T-cell (primary cell): ENCODE results near the gene GPR137. TPM values are rescaled to one million over a fixed set of nuclear protein-coding genes. Genes with fewer than 3 reads are reported as not detected.

ENCODE experiments used
- ATAC-seq, 4 experiments: fragments of 200-7000 bp in 3 of 4; fragments of 150-1000 bp in 1 of 4; cut with Tn5 transposase; replicated peaks in 1 of 4; 1 replicate in 3 of 4; 2 replicates in 1 of 4; pipeline ENCODE4 v1.10.0; 2021; ENCODE audit warnings: moderate library complexity in 3 of 4, mild to moderate bottlenecking in 2 of 4, moderate number of reproducible peaks in 1 of 4
- CTCF ChIA-PET, 2 donors: fragments of 300-600 bp; sonication (Branson Sonifier 250); formaldehyde crosslinking; loops; one replicate each; lab custom pipeline; 2022; ENCODE audit warnings: antibody characterized with exemption in 2 of 2; lab: Charles Lee
- POLR2A ChIA-PET, 2 donors: fragments of 300-600 bp; sonication (Branson Sonifier 250); formaldehyde crosslinking; loops; one replicate each; lab custom pipeline; 2022; ENCODE audit warnings: antibody characterized with exemption in 2 of 2; lab: Charles Lee
- DNase-seq, 35 experiments: peaks; one replicate each; pipeline versions ENCODE4 v3.0.0 to v3.0.0-alpha.2; 2013 to 2023
- H3K27ac ChIP-seq: one replicate; pipeline ENCODE4 v1.5.1; 2013; ENCODE audit warnings: low read length
- H3K27me3 ChIP-seq, 2 experiments: replicated peaks in 1 of 2; 1 replicate in 1 of 2; 2 replicates in 1 of 2; pipeline versions ENCODE4 v1.6.1 to v1.7.0; 2013; ENCODE audit warnings: low read length in 1 of 2, mixed read lengths in 1 of 2; ENCODE audit not compliant: control insufficient read depth in 2 of 2, insufficient read depth in 2 of 2; ENCODE audit errors: extremely low read depth in 1 of 2
- H3K36me3 ChIP-seq, 2 donors: 1 replicate in 1 of 2; 2 replicates in 1 of 2; pipeline versions ENCODE4 v1.6.1 to v1.7.0; 2013; ENCODE audit warnings: low read length in 1 of 2; ENCODE audit not compliant: control insufficient read depth in 2 of 2, insufficient read depth in 1 of 2; ENCODE audit errors: extremely low read depth in 1 of 2
- H3K4me1 ChIP-seq, 2 experiments: 1 replicate in 1 of 2; 2 replicates in 1 of 2; pipeline versions ENCODE4 v1.6.1 to v1.7.0; 2013; ENCODE audit warnings: low read length in 2 of 2, mixed read lengths in 1 of 2; ENCODE audit not compliant: insufficient read depth in 2 of 2, control insufficient read depth in 1 of 2; ENCODE audit errors: extremely low read depth in 1 of 2
- H3K4me3 ChIP-seq, 2 donors: 1 replicate in 1 of 2; 2 replicates in 1 of 2; pipeline versions ENCODE4 v1.5.1 to v1.7.0; 2013; ENCODE audit warnings: mild to moderate bottlenecking in 2 of 2, low read length in 1 of 2, moderate library complexity in 1 of 2; ENCODE audit not compliant: control insufficient read depth in 1 of 2; ENCODE audit errors: extremely low read depth in 1 of 2
- H3K9me3 ChIP-seq: 2 replicates; pipeline ENCODE4 v1.7.0; 2013
- H3K27ac Mint-ChIP-seq, 2 donors: one replicate each; pipeline ENCODE4 v1.8.0; 2020 to 2021; ENCODE audit warnings: mild to moderate bottlenecking in 2 of 2, mixed read lengths in 2 of 2
- H3K27me3 Mint-ChIP-seq, 2 donors: one replicate each; pipeline ENCODE4 v1.8.0; 2021 to 2022; ENCODE audit warnings: mixed read lengths in 2 of 2
- H3K36me3 Mint-ChIP-seq: one replicate; pipeline ENCODE4 v1.8.0; 2021; ENCODE audit warnings: mixed read lengths
- H3K4me1 Mint-ChIP-seq, 3 donors: one replicate each; pipeline ENCODE4 v1.8.0; 2020 to 2022; ENCODE audit warnings: mixed read lengths in 3 of 3, mild to moderate bottlenecking in 1 of 3
- H3K4me3 Mint-ChIP-seq, 3 donors: one replicate each; pipeline ENCODE4 v1.8.0; 2020 to 2022; ENCODE audit warnings: mild to moderate bottlenecking in 3 of 3, mixed read lengths in 3 of 3, moderate library complexity in 3 of 3
- H3K9me3 Mint-ChIP-seq, 3 donors: one replicate each; pipeline ENCODE4 v1.8.0; 2020 to 2022; ENCODE audit warnings: mixed read lengths in 3 of 3
- WGBS: methylation state at CpG from one replicate; pipeline ENCODE4 v1.1.5; 2013; ENCODE audit warnings: missing lambda C conversion rate; ENCODE audit not compliant: insufficient coverage; 5-methylcytosine and 5-hydroxymethylcytosine counted together
- total RNA-seq, 35 experiments: library from RNA in 6 of 35; stranded (reverse) in 6 of 35; fragments of 120-200 nt in 1 of 35; gene quantifications; one replicate each; pipeline versions ENCODE4 v1.2.1 to v1.2.4 and lab custom pipeline; 2013 to 2026

GPR137 gene
- total RNA-seq, 5 donors from 2014 or later (not counting 1 experiment from before 2014, with no cell fraction given): 31.0 to 39.8 (median 34.2) TPM

DNA sequence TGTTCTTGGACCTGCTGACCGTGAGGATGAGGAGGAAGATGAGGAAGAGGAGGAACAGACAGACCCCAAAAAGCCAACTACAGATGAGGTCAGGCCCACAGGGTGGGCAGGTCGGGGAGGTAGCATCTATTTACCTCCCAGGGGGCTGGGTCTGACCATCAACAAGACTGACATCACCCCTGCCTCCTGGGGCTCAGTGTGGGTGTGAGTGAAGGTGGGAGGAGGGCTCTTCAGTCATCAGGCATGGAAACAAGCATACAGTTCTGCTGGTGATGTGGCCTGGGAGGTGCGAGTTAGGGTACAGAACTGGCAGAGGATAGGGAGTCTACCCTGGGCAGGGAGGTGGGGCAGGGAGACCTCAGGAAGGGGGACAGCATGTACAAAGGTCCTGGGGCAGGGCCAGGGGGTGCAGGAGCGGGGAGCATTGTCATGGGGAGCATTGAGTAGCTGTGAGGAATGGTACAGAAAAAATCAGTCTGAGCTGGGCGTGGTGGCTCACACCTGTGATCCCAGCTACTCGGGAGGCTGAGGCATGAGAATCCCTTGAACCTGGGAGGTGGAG is 25.4 kb upstream of the GPR137 start:
- Histone ChIP-seq H3K4me1 (peaks cover 0 to 7% of the 10 kb centered on the region in 2 experiments), H3K4me3 (no peak overlapping the region), H3K27me3 (no peaks in the 10 kb centered on the region), H3K9me3 (no peaks in the 10 kb centered on the region), H3K27ac (no peak overlapping the region), H3K36me3 (peaks cover 6 to 7% of the 10 kb centered on the region in 2 donors)
- DNase-seq (no peak), ATAC-seq (no peak)
- peaks cover 14% of the 10 kb centered on the region for H3K36me3 Mint-ChIP-seq
- H3K9me3 Mint-ChIP-seq: no peaks in the 10 kb centered on the region
- ChIA-PET POLR2A (no interaction called here), CTCF (no interaction called here)
- no peak overlapping the region for H3K27ac Mint-ChIP-seq
- no peak overlapping the region for H3K4me3 Mint-ChIP-seq
- 86% methylated on average over 4 of the region's 6 CpGs for WGBS
- H3K4me1 Mint-ChIP-seq: peaks cover 0 to 9% (median 0%) of the 10 kb centered on the region in 3 donors
- no peaks in the 10 kb centered on the region for H3K27me3 Mint-ChIP-seq

DNA sequence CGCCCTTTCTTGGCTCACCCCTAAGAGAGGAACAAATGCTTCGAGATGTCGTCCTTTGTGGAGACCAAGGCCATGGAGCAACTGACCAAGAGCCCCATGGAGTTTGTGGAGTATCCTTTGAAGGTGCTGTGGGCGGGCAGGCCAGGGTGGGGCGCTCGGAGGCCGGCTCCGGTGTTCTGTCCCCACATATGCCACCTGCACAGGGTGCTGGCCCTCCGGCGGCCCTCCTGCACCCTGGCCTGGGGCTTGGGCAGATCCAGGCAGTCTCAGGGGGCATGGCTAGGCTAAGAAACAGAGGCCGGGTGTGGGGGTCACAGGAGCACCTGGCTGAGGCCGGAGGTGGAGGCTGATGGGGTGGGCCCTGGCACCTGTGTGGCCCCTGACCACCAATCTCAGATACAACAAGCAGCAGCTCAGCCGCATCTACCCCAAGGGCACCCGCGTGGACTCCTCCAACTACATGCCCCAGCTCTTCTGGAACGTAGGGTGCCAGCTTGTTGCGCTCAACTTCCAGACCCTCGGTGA is 24.0 kb upstream of the GPR137 start:
- peaks cover 0 to 7% of the 10 kb centered on the region in 2 experiments for H3K4me1 ChIP-seq
- Mint-ChIP-seq H3K27me3 (no peaks in the 10 kb centered on the region), H3K27ac (no peak overlapping the region), H3K36me3 (peaks cover 14% of the 10 kb centered on the region), H3K4me1 (peaks cover 0 to 9% (median 0%) of the 10 kb centered on the region in 3 donors), H3K4me3 (no peak overlapping the region), H3K9me3 (no peaks in the 10 kb centered on the region)
- CTCF ChIA-PET: no interaction called here
- POLR2A ChIA-PET: no interaction called here
- H3K9me3 ChIP-seq: no peaks in the 10 kb centered on the region
- H3K36me3 ChIP-seq: peaks cover 2 to 6% of the 10 kb centered on the region in 2 donors
- DNase-seq (no peak), ATAC-seq (peak in 1 of 4 experiments; percentile 4)
- no peaks in the 10 kb centered on the region for H3K27me3 ChIP-seq
- H3K4me3 ChIP-seq: no peak overlapping the region
- WGBS: 96% methylated on average over 13 of the region's 18 CpGs
- H3K27ac ChIP-seq: no peak overlapping the region

GRCh38 chr11:64262271-64263002 is 23.2 kb upstream of the GPR137 start:
- ChIA-PET CTCF (no interaction called here), POLR2A (no interaction called here)
- H3K27me3 Mint-ChIP-seq: no peaks in the 10 kb centered on the region
- no peaks in the 10 kb centered on the region for H3K9me3 Mint-ChIP-seq
- Histone ChIP-seq H3K27ac (no peak overlapping the region), H3K4me1 (peaks cover 0 to 7% of the 10 kb centered on the region in 2 experiments), H3K27me3 (no peaks in the 10 kb centered on the region), H3K36me3 (peaks cover 0 to 6% of the 10 kb centered on the region in 2 donors), H3K9me3 (no peaks in the 10 kb centered on the region), H3K4me3 (no peak overlapping the region)
- peaks cover 0 to 9% (median 0%) of the 10 kb centered on the region in 3 donors for H3K4me1 Mint-ChIP-seq
- H3K27ac Mint-ChIP-seq: no peak overlapping the region
- 92% methylated on average over 41 of the region's 42 CpGs for WGBS
- H3K4me3 Mint-ChIP-seq: no peak overlapping the region
- peaks cover 14% of the 10 kb centered on the region for H3K36me3 Mint-ChIP-seq
- ATAC-seq (no peak), DNase-seq (no peak)

- H3K4me3 ChIP-seq: no peak overlapping the region
- ChIA-PET POLR2A (interaction anchor here in 1 of 2 donors (0.5 kb wide), 1 partner anchor 18 kb away, joined by 11 read pairs; no protein-coding TSS in a partner anchor), CTCF (no interaction called here)
- no peaks in the 10 kb centered on the region for H3K9me3 ChIP-seq
- Mint-ChIP-seq H3K4me1 (peaks cover 5 to 14% (median 7%) of the 10 kb centered on the region in 3 donors), H3K36me3 (peaks cover 11% of the 10 kb centered on the region), H3K27ac (no peak overlapping the region), H3K27me3 (no peaks in the 10 kb centered on the region), H3K4me3 (no peak overlapping the region), H3K9me3 (no peaks in the 10 kb centered on the region)
- H3K27ac ChIP-seq: no peak overlapping the region
- H3K36me3 ChIP-seq: peaks cover 0 to 6% of the 10 kb centered on the region in 2 donors
- DNase-seq (no peak), ATAC-seq (no peak)
- peaks cover 0 to 15% of the 10 kb centered on the region in 2 experiments for H3K4me1 ChIP-seq
- WGBS: 88% methylated on average over 24 of the region's 29 CpGs
- H3K27me3 ChIP-seq: no peaks in the 10 kb centered on the region
These were observed 22.4 kb upstream of the GPR137 start for GRCh38 chr11:64263021-64263946.

DNA sequence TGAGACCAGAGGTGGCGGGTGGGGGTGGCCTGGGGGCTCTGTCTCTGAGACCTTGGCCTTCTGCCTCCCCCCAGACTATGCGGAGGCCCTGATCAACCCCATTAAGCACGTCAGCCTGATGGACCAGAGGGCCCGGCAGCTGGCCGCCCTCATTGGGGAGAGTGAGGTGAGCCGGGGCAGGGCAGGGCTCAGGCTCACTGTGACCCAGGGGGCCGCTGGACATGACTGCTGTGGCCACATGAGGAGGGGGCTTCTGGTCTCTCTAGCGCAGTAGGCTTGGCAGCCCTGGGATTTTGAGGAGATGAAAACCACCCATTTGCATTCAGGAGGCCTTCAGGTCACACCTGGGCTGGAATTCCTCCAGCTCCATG is 21.7 kb upstream of the GPR137 start:
- Mint-ChIP-seq H3K27ac (no peak overlapping the region), H3K4me1 (peaks cover 12 to 20% (median 14%) of the 10 kb centered on the region in 3 donors), H3K4me3 (no peak overlapping the region), H3K27me3 (no peaks in the 10 kb centered on the region), H3K9me3 (no peaks in the 10 kb centered on the region), H3K36me3 (peaks cover 11% of the 10 kb centered on the region)
- ChIA-PET POLR2A (interaction anchor here in 1 of 2 donors (0.5 kb wide), 1 partner anchor 19 kb away, joined by 11 read pairs; no protein-coding TSS in a partner anchor), CTCF (no interaction called here)
- DNase-seq: no peak
- ATAC-seq: no peak
- Histone ChIP-seq H3K36me3 (peaks cover 0 to 1% of the 10 kb centered on the region in 2 donors), H3K4me1 (peaks cover 4 to 22% of the 10 kb centered on the region in 2 experiments), H3K4me3 (no peak overlapping the region), H3K27ac (no peak overlapping the region), H3K9me3 (no peaks in the 10 kb centered on the region), H3K27me3 (no peaks in the 10 kb centered on the region)
- 100% methylated on average over 6 of the region's 8 CpGs for WGBS

DNA sequence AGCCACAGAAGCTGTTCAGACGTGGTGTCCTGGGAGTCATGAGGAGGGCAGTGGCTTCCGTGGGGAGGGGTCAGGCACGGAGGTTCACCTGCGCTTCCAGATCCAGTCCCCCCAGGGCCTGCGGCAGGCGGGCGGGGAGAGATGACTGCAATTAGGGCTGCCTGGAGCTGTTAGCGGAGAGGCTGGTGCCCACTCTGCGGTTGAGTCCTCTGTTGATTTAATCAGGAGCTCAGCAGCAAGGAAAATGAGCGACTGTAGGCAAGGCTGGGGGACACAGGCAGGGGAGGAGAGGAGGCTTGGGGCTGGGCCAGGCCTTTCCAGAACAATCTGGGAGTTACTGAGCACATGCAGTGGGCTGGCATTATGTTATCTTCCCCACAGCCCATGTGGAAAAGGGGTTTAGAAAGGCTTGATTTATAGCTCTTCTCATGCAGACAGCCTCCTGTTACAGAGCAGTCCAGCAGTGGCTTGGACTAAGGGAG is 21.2 kb upstream of the GPR137 start:
- POLR2A ChIA-PET: no interaction called here
- no peak overlapping the region for H3K27ac Mint-ChIP-seq
- H3K9me3 ChIP-seq: no peaks in the 10 kb centered on the region
- DNase-seq (no peak), ATAC-seq (no peak)
- no peaks in the 10 kb centered on the region for H3K27me3 ChIP-seq
- no peaks in the 10 kb centered on the region for H3K27me3 Mint-ChIP-seq
- no peak overlapping the region for H3K27ac ChIP-seq
- peaks cover 9% of the 10 kb centered on the region for H3K36me3 Mint-ChIP-seq
- peaks cover 5 to 21% of the 10 kb centered on the region in 2 experiments for H3K4me1 ChIP-seq
- H3K4me1 Mint-ChIP-seq: peaks cover 16 to 20% (median 16%) of the 10 kb centered on the region in 3 donors
- WGBS: 89% methylated on average over 6 of the region's 10 CpGs
- H3K4me3 Mint-ChIP-seq: no peak overlapping the region
- no peak overlapping the region for H3K4me3 ChIP-seq
- no peaks in the 10 kb centered on the region for H3K9me3 Mint-ChIP-seq
- CTCF ChIA-PET: no interaction called here
- no peaks in the 10 kb centered on the region for H3K36me3 ChIP-seq
